Caco-2 (cell line): ENCODE results near the gene PTPN23. TPM values are rescaled to one million over a fixed set of nuclear protein-coding genes. Genes with fewer than 3 reads are reported as not detected.
A peak's percentile ranks its signal among the peaks of the same experiment; 100 is the strongest.

ENCODE experiments used
- BruUV-seq: library from RNA; stranded (reverse); fragments of 400-500 nt; replicated peaks from 2 replicates; lab custom pipeline; 2021; lab: Mats Ljungman, UMichigan
- CTCF ChIA-PET: fragments of 300-600 bp; sonication (Branson Sonifier 250); formaldehyde crosslinking; loops from one replicate; lab custom pipeline; 2022; ENCODE audit warnings: antibody characterized with exemption; lab: Charles Lee
- POLR2A ChIA-PET: fragments of 300-600 bp; sonication (Branson Sonifier 250); formaldehyde crosslinking; loops from one replicate; lab custom pipeline; 2022; ENCODE audit warnings: antibody characterized with exemption; lab: Charles Lee
- DNase-seq, 2 experiments: peaks; one replicate each; pipeline versions ENCODE4 v3.0.0 to v3.0.0-alpha.2; 2020 to 2022
- H3K27me3 ChIP-seq: replicated peaks from 2 replicates; pipeline ENCODE4 v1.6.0; 2011; ENCODE audit warnings: low read length; ENCODE audit not compliant: control insufficient read depth, insufficient read depth
- H3K36me3 ChIP-seq: 2 replicates; pipeline ENCODE4 v1.5.1; 2011; ENCODE audit warnings: low read length; ENCODE audit not compliant: control insufficient read depth, insufficient read depth
- H3K4me1 ChIP-seq: fragments of 250-450 bp; sonication (Bioruptor Pico); 2 replicates; pipeline ENCODE4 v1.5.1; 2020; ENCODE audit warnings: mild to moderate bottlenecking
- H3K4me3 ChIP-seq: 2 replicates; pipeline ENCODE4 v1.5.1; 2011; ENCODE audit warnings: low read depth, mild to moderate bottlenecking, control low read depth, low read length
- H3K9me3 ChIP-seq: fragments of 250-450 bp; sonication (Bioruptor Pico); 2 replicates; pipeline ENCODE4 v1.5.1; 2020; ENCODE audit warnings: mild to moderate bottlenecking, moderate library complexity
- H3K27ac Mint-ChIP-seq: one replicate; pipeline ENCODE4 v1.8.0; 2022; ENCODE audit warnings: mixed read lengths; ENCODE audit not compliant: unreplicated experiment
- H3K27me3 Mint-ChIP-seq: one replicate; pipeline ENCODE4 v1.8.0; 2022; ENCODE audit warnings: mixed read lengths; ENCODE audit not compliant: insufficient read depth, unreplicated experiment
- H3K36me3 Mint-ChIP-seq: one replicate; pipeline ENCODE4 v1.8.0; 2022; ENCODE audit warnings: mild to moderate bottlenecking, mixed read lengths; ENCODE audit not compliant: insufficient read depth, unreplicated experiment
- H3K4me1 Mint-ChIP-seq: one replicate; pipeline ENCODE4 v1.8.0; 2022; ENCODE audit warnings: low read depth, mixed read lengths; ENCODE audit not compliant: unreplicated experiment
- H3K4me3 Mint-ChIP-seq: one replicate; pipeline ENCODE4 v1.8.0; 2022; ENCODE audit warnings: mild to moderate bottlenecking, moderate library complexity, mixed read lengths; ENCODE audit not compliant: unreplicated experiment
- H3K9me3 Mint-ChIP-seq: one replicate; pipeline ENCODE4 v1.8.0; 2022; ENCODE audit warnings: mixed read lengths; ENCODE audit not compliant: unreplicated experiment
- CTCF ChIP-seq, 2 experiments: fragments of 200-600 bp in 1 of 2; IDR thresholded peaks; 1 replicate in 1 of 2; 2 replicates in 1 of 2; pipeline versions ENCODE4 v1.5.1 to v1.8.0; 2011 to 2022; ENCODE audit warnings: antibody characterized with exemption in 1 of 2, control low read depth in 1 of 2, inconsistent platforms in 1 of 2, low read depth in 1 of 2, low read length in 1 of 2, mild to moderate bottlenecking in 1 of 2, moderate library complexity in 1 of 2; ENCODE audit not compliant: insufficient read depth in 1 of 2, severe bottlenecking in 1 of 2, unreplicated experiment in 1 of 2
- intact Hi-C: fragments of 100-400 bp; cut with micrococcal nuclease; formaldehyde crosslinking; loops from one replicate; pipeline ENCODE4 v1.10.0; 2022; ENCODE audit not compliant: unreplicated experiment
- total RNA-seq: library from RNA; stranded (reverse); gene quantifications from 2 replicates; pipeline ENCODE4 v1.2.3, GENCODE V29; 2022

Gene PTPN23
- total RNA-seq, 1 experiment from 2014 or later, result 49.6 TPM

DNA sequence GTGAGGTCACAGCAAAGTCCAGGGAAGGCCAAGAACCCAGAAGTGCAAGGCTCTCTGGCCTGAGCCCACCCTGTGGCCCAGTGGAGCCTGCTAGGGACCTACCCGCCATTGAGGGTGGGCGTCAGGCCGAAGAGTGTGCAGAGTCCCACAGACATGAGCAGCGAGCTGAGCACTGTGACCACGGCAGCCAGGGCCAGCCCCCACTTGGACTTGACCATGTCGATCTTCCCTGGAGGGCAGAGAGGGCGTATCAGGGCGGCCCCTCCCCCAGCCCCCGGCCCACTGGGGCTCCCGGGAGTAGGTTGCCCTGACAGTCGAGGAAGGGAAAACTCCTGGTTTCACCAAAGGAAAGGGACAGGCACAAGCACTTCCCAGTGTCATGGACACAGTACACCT is 44.6 kb downstream of the PTPN23 start:
- no peaks in the 10 kb centered on the region for H3K27me3 Mint-ChIP-seq
- H3K36me3 Mint-ChIP-seq, result peaks cover 64% of the 10 kb centered on the region
- no peak for DNase-seq
- intact Hi-C loops, result no loop called here
- Histone ChIP-seq H3K4me3 (no peak overlapping the region), H3K9me3 (no peaks in the 10 kb centered on the region), H3K4me1 (peaks cover 8% of the 10 kb centered on the region), H3K27me3 (no peaks in the 10 kb centered on the region), H3K36me3 (peaks cover 11% of the 10 kb centered on the region)
- H3K4me3 Mint-ChIP-seq, result no peak overlapping the region
- H3K4me1 Mint-ChIP-seq, result peaks cover 19% of the 10 kb centered on the region
- BruUV-seq, result no TSS peak
- H3K27ac Mint-ChIP-seq, result peak overlapping the region; percentile 20
- no peak for TF ChIP-seq CTCF (IDR thresholded peaks at IDR 0.05; ENCODE audit: insufficient read depth in 1 of 2, low read depth in 1 of 2, low read length in 1 of 2, severe bottlenecking in 1 of 2, unreplicated experiment in 1 of 2)
- ChIA-PET POLR2A (no interaction called here), CTCF (no interaction called here)
- H3K9me3 Mint-ChIP-seq, result no peaks in the 10 kb centered on the region

GRCh38 chr3:47425959-47426358 is 45.1 kb downstream of the PTPN23 start:
- TF ChIP-seq CTCF (IDR thresholded peaks at IDR 0.05; ENCODE audit: insufficient read depth in 1 of 2, low read depth in 1 of 2, low read length in 1 of 2, severe bottlenecking in 1 of 2, unreplicated experiment in 1 of 2), result no peak
- peak in 1 of 2 experiments; percentile 14 for DNase-seq
- Histone ChIP-seq H3K4me1 (peaks cover 8% of the 10 kb centered on the region), H3K27me3 (no peaks in the 10 kb centered on the region), H3K36me3 (peaks cover 11% of the 10 kb centered on the region), H3K4me3 (no peak overlapping the region), H3K9me3 (no peaks in the 10 kb centered on the region)
- ChIA-PET POLR2A (no interaction called here), CTCF (no interaction called here)
- Mint-ChIP-seq H3K27me3 (no peaks in the 10 kb centered on the region), H3K4me3 (no peak overlapping the region), H3K9me3 (no peaks in the 10 kb centered on the region), H3K27ac (no peak overlapping the region), H3K4me1 (peaks cover 20% of the 10 kb centered on the region), H3K36me3 (peaks cover 58% of the 10 kb centered on the region)
- intact Hi-C loops, result no loop called here
- BruUV-seq, result no TSS peak

DNA sequence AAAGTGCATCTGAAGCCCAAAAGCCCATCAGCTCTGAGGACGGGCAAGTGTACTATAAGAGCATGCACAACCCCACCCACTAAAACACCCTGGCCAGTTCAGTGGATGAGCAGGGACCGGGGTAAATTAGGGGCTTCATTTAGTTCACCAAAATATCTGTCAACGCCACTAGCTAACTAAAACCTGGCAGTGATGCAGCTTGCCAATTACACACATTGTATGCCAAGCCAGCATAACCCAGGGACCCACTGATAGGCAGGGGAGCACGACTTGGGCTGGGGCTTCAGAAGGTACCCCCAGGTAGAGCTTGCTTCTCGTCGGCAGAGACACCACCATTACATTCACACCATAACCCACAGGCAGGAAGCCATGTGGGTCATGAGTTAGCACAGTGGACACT is 47.0 kb downstream of the PTPN23 start:
- peak in 1 of 2 experiments; percentile 10 for DNase-seq
- Histone ChIP-seq H3K4me3 (no peak overlapping the region), H3K4me1 (peaks cover 4% of the 10 kb centered on the region; the same call in 1 of the 2 replicates), H3K9me3 (no peaks in the 10 kb centered on the region), H3K36me3 (peaks cover 8% of the 10 kb centered on the region), H3K27me3 (no peaks in the 10 kb centered on the region)
- CTCF ChIA-PET, result no interaction called here
- H3K27me3 Mint-ChIP-seq, result no peaks in the 10 kb centered on the region
- H3K27ac Mint-ChIP-seq, result no peak overlapping the region
- H3K9me3 Mint-ChIP-seq, result no peaks in the 10 kb centered on the region
- peaks cover 20% of the 10 kb centered on the region for H3K4me1 Mint-ChIP-seq
- POLR2A ChIA-PET, result no interaction called here
- BruUV-seq, result no TSS peak
- H3K4me3 Mint-ChIP-seq, result no peak overlapping the region
- no peak for TF ChIP-seq CTCF (IDR thresholded peaks at IDR 0.05; ENCODE audit: insufficient read depth in 1 of 2, low read depth in 1 of 2, low read length in 1 of 2, severe bottlenecking in 1 of 2, unreplicated experiment in 1 of 2)
- peaks cover 48% of the 10 kb centered on the region for H3K36me3 Mint-ChIP-seq
- intact Hi-C loops, result no loop called here
